Osteoblast (primary cell): Measurements from ENCODE around the gene NOXRED1. TPM values are rescaled to one million over a fixed set of nuclear protein-coding genes. Genes with fewer than 3 reads are reported as not detected.

Experiments used
- DNase-seq: peaks from one replicate; pipeline ENCODE4 v3.0.0; 2011; ENCODE audit warnings: low spot score, mixed read lengths; ENCODE audit not compliant: insufficient read length; ENCODE audit errors: missing footprints
- H2AFZ ChIP-seq: 2 replicates; pipeline ENCODE4 v1.6.0; 2011; ENCODE audit warnings: mild to moderate bottlenecking, low read length
- H3K27ac ChIP-seq: 2 replicates; pipeline ENCODE4 v1.5.1; 2011; ENCODE audit warnings: mild to moderate bottlenecking, low read depth, low read length, moderate library complexity
- H3K27me3 ChIP-seq: 2 replicates; pipeline ENCODE4 v1.6.0; 2012; ENCODE audit warnings: mild to moderate bottlenecking, control low read depth, inconsistent platforms, low read length, moderate library complexity; ENCODE audit not compliant: insufficient read depth
- H3K36me3 ChIP-seq: 2 replicates; pipeline ENCODE4 v1.5.1; 2011; ENCODE audit warnings: mild to moderate bottlenecking, low read length, control low read depth, moderate library complexity; ENCODE audit not compliant: insufficient read depth
- H3K4me1 ChIP-seq: 2 replicates; pipeline ENCODE4 v1.5.1; 2011; ENCODE audit warnings: mild to moderate bottlenecking, low read length, control low read depth, moderate library complexity; ENCODE audit not compliant: insufficient read depth
- H3K4me2 ChIP-seq: 2 replicates; pipeline ENCODE4 v1.6.0; 2011; ENCODE audit warnings: mild to moderate bottlenecking, low read length; ENCODE audit not compliant: insufficient read depth
- H3K4me3 ChIP-seq: fragments of 200-600 bp; sonication (generic); 3 replicates; pipeline ENCODE4 v1.5.1; 2012; ENCODE audit warnings: mild to moderate bottlenecking, low read length, inconsistent platforms; ENCODE audit not compliant: insufficient read depth
- H3K79me2 ChIP-seq: 2 replicates; pipeline ENCODE4 v1.6.0; 2012; ENCODE audit warnings: mild to moderate bottlenecking, low read length, control low read depth, inconsistent platforms; ENCODE audit not compliant: insufficient read depth
- H3K9me3 ChIP-seq: 2 replicates; pipeline ENCODE4 v1.5.1; 2011; ENCODE audit warnings: low read depth, low read length, control low read depth
- H4K20me1 ChIP-seq: 2 replicates; pipeline ENCODE4 v1.6.0; 2012; ENCODE audit warnings: mild to moderate bottlenecking, low read length, control low read depth; ENCODE audit not compliant: insufficient read depth
- total RNA-seq: library from RNA; depleted of rRNA; stranded (reverse); fragments of >200 nt; gene quantifications from 2 replicates; pipeline ENCODE4 v1.2.3, GENCODE V29; 2012
- TF ChIP-seq, protein P1 (sequence below): IDR thresholded peaks from 2 replicates; pipeline ENCODE4 v1.5.1; 2011; ENCODE audit warnings: mild to moderate bottlenecking, low read depth, low read length, moderate library complexity; ENCODE audit errors: extremely low read depth

Gene NOXRED1
- total RNA-seq, 1 donor = 0.36 TPM

DNA sequence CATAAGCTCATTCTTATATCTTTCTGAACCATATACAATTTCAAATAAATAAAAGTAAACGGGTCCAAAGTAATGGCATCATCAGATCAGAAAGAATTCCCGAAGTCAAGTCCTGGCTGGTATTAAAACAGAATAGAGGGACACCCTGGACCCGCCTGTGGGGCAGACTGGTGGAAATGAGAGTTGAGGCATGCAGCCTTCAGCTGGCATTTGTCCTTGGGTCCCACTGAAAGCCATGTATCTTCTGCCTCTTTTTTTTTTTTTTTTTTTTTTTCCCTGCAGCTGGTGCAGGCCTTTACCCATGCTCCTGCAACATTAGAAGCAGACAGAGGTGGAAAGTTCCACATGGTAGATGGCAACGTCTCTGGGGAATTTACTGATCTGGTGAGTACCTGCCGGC lies 44.5 kb upstream of the NOXRED1 start:
- no peaks in the 10 kb centered on the region for H3K27me3 ChIP-seq
- H3K79me2 ChIP-seq = no peaks in the 10 kb centered on the region
- H3K9me3 ChIP-seq = no peaks in the 10 kb centered on the region
- no peak for DNase-seq
- TF ChIP-seq, protein P1, sequence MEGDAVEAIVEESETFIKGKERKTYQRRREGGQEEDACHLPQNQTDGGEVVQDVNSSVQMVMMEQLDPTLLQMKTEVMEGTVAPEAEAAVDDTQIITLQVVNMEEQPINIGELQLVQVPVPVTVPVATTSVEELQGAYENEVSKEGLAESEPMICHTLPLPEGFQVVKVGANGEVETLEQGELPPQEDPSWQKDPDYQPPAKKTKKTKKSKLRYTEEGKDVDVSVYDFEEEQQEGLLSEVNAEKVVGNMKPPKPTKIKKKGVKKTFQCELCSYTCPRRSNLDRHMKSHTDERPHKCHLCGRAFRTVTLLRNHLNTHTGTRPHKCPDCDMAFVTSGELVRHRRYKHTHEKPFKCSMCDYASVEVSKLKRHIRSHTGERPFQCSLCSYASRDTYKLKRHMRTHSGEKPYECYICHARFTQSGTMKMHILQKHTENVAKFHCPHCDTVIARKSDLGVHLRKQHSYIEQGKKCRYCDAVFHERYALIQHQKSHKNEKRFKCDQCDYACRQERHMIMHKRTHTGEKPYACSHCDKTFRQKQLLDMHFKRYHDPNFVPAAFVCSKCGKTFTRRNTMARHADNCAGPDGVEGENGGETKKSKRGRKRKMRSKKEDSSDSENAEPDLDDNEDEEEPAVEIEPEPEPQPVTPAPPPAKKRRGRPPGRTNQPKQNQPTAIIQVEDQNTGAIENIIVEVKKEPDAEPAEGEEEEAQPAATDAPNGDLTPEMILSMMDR = no peak
- peaks cover 61% of the 10 kb centered on the region for H3K36me3 ChIP-seq
- no peak overlapping the region for H3K27ac ChIP-seq
- no peak overlapping the region for H2AFZ ChIP-seq
- H3K4me1 ChIP-seq = no peaks in the 10 kb centered on the region
- H4K20me1 ChIP-seq = peaks cover 3% of the 10 kb centered on the region
- H3K4me2 ChIP-seq = no peak overlapping the region
- H3K4me3 ChIP-seq = no peak overlapping the region

GRCh38 chr14:77459072-77459723 lies 35.9 kb upstream of the NOXRED1 start:
- peak; percentile 90 for DNase-seq
- peaks cover 20% of the 10 kb centered on the region for H3K4me1 ChIP-seq
- H3K36me3 ChIP-seq = peaks cover 43% of the 10 kb centered on the region
- H3K27ac ChIP-seq = peak overlapping the region; percentile 82
- peak overlapping the region; percentile 85 for H3K4me3 ChIP-seq
- H3K9me3 ChIP-seq = no peaks in the 10 kb centered on the region
- H2AFZ ChIP-seq = no peak overlapping the region
- H4K20me1 ChIP-seq = peaks cover 26% of the 10 kb centered on the region
- peak overlapping the region; percentile 97 for H3K4me2 ChIP-seq
- peaks cover 65% of the 10 kb centered on the region for H3K79me2 ChIP-seq
- TF ChIP-seq, protein P1 = peak; percentile 77
- no peaks in the 10 kb centered on the region for H3K27me3 ChIP-seq

DNA sequence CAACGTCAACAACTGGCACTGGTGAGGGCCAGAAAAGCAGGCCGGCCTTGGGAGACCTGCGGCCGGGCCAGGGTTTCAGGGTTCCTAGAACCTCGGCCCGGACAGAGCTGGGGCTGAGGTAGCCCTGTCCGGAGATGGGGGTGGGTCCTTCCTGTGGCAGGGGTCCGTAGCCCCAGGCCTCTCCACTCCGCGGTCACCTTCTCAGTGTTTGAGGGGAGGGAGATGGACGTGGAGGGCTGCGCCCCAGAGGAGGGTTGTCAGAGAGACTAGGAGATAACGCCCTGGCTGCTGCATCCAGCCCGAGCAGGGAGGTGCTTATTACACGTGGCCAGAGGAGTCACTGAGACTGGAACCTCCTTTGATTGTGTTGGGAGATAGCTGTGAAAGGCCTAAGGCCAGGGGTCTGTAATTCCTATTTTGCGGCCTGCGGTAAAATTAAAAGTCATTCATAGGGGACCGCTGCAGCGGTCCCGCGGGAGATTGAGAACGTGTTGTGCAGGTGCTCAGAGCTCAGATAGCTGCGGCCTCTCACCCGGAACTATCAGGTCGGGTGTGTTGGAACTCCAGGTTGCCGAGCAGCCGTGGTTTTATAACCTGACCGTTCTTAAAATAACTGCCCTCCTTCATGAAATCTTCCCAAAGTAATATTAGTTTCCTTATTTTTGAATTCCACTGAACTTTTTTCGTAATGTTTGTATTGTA lies 35.1 kb upstream of the NOXRED1 start:
- no peaks in the 10 kb centered on the region for H3K9me3 ChIP-seq
- peaks cover 36% of the 10 kb centered on the region for H3K36me3 ChIP-seq
- H2AFZ ChIP-seq = peak overlapping the region; percentile 94
- H3K4me1 ChIP-seq = peaks cover 20% of the 10 kb centered on the region
- H4K20me1 ChIP-seq = peaks cover 26% of the 10 kb centered on the region
- DNase-seq = no peak
- peak overlapping the region; percentile 97 for H3K4me2 ChIP-seq
- peaks cover 65% of the 10 kb centered on the region for H3K79me2 ChIP-seq
- no peaks in the 10 kb centered on the region for H3K27me3 ChIP-seq
- TF ChIP-seq, protein P1 = no peak
- H3K27ac ChIP-seq = peak overlapping the region; percentile 82
- peak overlapping the region; percentile 85 for H3K4me3 ChIP-seq
